ENCODE results near the gene ZBTB1. TPM values are rescaled to one million over a fixed set of nuclear protein-coding genes. Genes with fewer than 3 reads are reported as not detected.

Gene ZBTB1
- total RNA-seq, 6 donors from 2014 or later, result 34.3 to 74.0 (median 43.2) TPM

DNA sequence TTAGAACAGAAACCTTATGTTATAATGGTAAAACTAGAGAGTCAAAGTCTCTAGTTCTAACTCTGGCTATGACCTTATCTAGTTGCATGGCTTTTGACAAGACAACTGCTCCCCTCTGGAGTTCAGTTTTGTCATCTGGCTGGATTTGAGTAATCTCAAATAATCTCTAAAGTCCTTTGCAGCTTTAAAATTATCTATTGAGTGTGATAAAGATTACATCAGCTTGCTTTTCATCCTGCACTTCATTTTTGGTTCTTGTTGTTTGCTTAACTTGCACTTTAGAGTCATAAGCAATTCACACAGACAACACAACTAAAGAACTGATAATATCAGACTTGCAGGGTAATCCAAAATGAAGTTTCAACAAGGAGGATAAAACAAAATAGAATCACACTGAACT lies 37.0 kb upstream of the ZBTB1 start:
- H3K9me3 ChIP-seq, result no peaks in the 10 kb centered on the region
- H3K36me3 ChIP-seq, result no peaks in the 10 kb centered on the region
- ATAC-seq (ENCODE audit: low FRiP score in 2 of 2) (no peak), DNase-seq (no peak)
- H3K27me3 ChIP-seq, result peaks cover 0 to 11% (median 0%) of the 10 kb centered on the region in 4 donors
- H3K4me1 ChIP-seq, result peaks cover 7 to 20% (median 13%) of the 10 kb centered on the region in 4 donors
- TF ChIP-seq POLR2A (IDR thresholded peaks at IDR 0.05), result no peak
- no peak for TF ChIP-seq POLR2AphosphoS5 (IDR thresholded peaks at IDR 0.05)
- no peak for TF ChIP-seq EP300 (IDR thresholded peaks at IDR 0.05)
- TF ChIP-seq, protein P1, sequence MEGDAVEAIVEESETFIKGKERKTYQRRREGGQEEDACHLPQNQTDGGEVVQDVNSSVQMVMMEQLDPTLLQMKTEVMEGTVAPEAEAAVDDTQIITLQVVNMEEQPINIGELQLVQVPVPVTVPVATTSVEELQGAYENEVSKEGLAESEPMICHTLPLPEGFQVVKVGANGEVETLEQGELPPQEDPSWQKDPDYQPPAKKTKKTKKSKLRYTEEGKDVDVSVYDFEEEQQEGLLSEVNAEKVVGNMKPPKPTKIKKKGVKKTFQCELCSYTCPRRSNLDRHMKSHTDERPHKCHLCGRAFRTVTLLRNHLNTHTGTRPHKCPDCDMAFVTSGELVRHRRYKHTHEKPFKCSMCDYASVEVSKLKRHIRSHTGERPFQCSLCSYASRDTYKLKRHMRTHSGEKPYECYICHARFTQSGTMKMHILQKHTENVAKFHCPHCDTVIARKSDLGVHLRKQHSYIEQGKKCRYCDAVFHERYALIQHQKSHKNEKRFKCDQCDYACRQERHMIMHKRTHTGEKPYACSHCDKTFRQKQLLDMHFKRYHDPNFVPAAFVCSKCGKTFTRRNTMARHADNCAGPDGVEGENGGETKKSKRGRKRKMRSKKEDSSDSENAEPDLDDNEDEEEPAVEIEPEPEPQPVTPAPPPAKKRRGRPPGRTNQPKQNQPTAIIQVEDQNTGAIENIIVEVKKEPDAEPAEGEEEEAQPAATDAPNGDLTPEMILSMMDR (IDR thresholded peaks at IDR 0.05), result no peak
- H3K4me3 ChIP-seq, result no peak overlapping the region
- no peak overlapping the region for H3K27ac ChIP-seq

DNA sequence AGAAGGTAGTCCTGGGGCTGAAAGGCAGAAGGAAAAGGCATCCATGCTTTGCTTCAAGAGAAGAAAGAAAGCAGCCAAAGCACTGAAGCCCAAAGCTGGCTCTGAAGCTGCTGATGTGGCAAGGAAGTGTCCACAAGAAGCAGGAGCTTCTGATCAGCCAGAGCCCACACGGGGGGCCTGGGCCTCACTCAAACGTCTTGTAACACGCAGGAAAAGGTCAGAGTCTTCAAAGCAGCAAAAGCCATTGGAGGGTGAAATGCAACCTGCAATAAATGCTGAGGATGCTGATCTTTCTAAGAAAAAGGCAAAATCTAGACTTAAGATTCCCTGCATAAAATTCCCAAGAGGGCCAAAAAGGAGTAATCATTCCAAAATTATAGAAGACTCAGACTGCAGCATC lies 36.1 kb upstream of the ZBTB1 start:
- Histone ChIP-seq H3K9me3 (no peaks in the 10 kb centered on the region), H3K27me3 (peaks cover 0 to 11% (median 0%) of the 10 kb centered on the region in 4 donors), H3K4me3 (no peak overlapping the region), H3K27ac (no peak overlapping the region), H3K4me1 (peaks cover 7 to 20% (median 13%) of the 10 kb centered on the region in 4 donors), H3K36me3 (no peaks in the 10 kb centered on the region)
- TF ChIP-seq EP300 (IDR thresholded peaks at IDR 0.05) (no peak), POLR2AphosphoS5 (IDR thresholded peaks at IDR 0.05) (no peak), POLR2A (IDR thresholded peaks at IDR 0.05) (no peak)
- TF ChIP-seq, protein P1 (IDR thresholded peaks at IDR 0.05), result no peak
- DNase-seq, result no peak
- no peak for ATAC-seq (ENCODE audit: low FRiP score in 2 of 2)
- 79 to 82% methylated on average over 3 of the region's 3 CpGs for WGBS, 2 donors

DNA sequence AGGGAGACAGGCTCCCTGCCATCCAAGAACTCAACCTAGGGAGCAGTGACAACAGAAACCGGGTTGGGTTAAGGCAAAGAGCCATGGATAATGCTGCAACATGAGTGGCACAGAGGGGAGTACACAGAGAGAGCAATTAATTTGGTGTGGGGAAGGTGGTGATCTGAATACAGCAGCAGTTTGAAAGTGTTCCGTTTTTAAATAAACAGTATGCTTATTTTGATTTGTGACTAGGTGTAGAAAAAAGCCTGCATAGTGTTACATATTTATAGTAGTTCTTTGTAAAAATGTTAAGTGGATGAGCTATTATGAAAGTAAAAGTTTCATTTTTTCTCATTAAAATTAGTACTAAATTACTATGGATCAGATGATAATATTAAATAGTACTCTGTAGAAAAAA lies 30.5 kb upstream of the ZBTB1 start:
- Histone ChIP-seq H3K4me3 (no peak overlapping the region), H3K36me3 (no peaks in the 10 kb centered on the region), H3K27me3 (no peaks in the 10 kb centered on the region), H3K27ac (no peak overlapping the region), H3K4me1 (no peaks in the 10 kb centered on the region), H3K9me3 (no peaks in the 10 kb centered on the region)
- WGBS, 2 donors, result 69 to 70% methylated on average over 2 of the region's 2 CpGs
- TF ChIP-seq POLR2A (IDR thresholded peaks at IDR 0.05) (no peak), EP300 (IDR thresholded peaks at IDR 0.05) (no peak), POLR2AphosphoS5 (IDR thresholded peaks at IDR 0.05) (no peak)
- TF ChIP-seq, protein P1 (IDR thresholded peaks at IDR 0.05), result no peak
- DNase-seq (no peak), ATAC-seq (ENCODE audit: low FRiP score in 2 of 2) (no peak)

DNA sequence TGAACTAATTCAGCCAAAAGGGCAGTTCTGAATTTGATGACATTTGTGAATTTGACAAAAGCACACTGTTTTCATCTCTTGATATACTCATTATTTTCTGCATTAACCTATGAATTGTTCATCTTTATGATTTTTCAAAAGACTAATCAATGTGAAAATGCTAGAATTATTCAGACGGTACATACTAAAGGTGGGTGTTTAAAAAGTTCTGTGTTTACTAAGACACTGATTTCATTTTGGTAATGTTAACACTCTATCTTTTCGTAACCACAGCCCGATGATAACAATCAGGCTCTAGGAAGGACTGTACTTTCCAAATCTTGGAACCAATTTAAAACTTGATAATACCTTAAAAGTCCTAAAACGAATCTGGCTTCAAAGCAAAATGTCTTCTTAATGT lies 29.9 kb upstream of the ZBTB1 start:
- H3K36me3 ChIP-seq, result peaks cover 0 to 4% (median 0%) of the 10 kb centered on the region in 4 donors
- H3K4me1 ChIP-seq, result no peaks in the 10 kb centered on the region
- H3K4me3 ChIP-seq, result no peak overlapping the region
- no peak for ATAC-seq (ENCODE audit: low FRiP score in 2 of 2)
- TF ChIP-seq EP300 (IDR thresholded peaks at IDR 0.05) (no peak), POLR2AphosphoS5 (IDR thresholded peaks at IDR 0.05) (no peak), POLR2A (IDR thresholded peaks at IDR 0.05) (no peak)
- TF ChIP-seq, protein P1 (IDR thresholded peaks at IDR 0.05), result no peak
- no peaks in the 10 kb centered on the region for H3K27me3 ChIP-seq
- WGBS, 2 donors, result 86 to 89% methylated on average over 4 of the region's 4 CpGs
- no peaks in the 10 kb centered on the region for H3K9me3 ChIP-seq
- DNase-seq, result no peak
- no peak overlapping the region for H3K27ac ChIP-seq

DNA sequence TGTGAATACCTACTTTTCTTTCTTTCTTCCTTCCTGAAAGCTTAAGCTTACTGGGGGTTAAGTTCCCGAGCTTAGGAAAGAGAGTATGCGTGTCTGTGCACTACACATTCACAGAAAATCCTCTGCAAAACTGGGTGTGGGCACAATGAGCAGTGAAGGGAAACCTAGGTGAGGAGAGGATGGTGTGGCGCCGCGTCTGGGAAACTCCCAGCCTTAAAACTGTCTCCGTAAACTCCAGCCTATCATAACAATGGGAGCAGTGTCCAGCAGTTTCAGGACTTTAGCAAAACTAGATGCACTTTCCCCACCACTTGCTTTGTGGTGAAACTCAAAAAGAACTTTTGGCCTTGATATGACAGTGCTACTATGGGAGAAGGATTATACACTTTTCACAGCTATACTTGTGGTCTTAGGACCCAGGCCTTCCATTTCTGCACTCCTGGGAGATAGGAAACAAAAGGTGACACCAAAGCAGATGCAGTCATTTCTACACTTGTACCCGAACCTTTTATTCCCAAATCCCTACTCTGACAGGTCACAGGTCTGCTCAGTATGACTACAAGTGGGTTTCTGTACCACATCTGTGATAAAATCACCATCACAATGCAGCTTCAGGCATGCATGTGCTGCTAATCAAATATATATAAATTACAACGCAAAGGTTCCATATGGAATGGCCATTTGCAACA lies 28.8 kb upstream of the ZBTB1 start:
- ATAC-seq (ENCODE audit: low FRiP score in 2 of 2) (no peak), DNase-seq (no peak)
- H3K27me3 ChIP-seq, result no peaks in the 10 kb centered on the region
- WGBS, 2 donors, result 93 to 97% methylated on average over 8 of the region's 8 CpGs
- H3K9me3 ChIP-seq, result no peaks in the 10 kb centered on the region
- no peak overlapping the region for H3K27ac ChIP-seq
- no peak overlapping the region for H3K4me3 ChIP-seq
- no peaks in the 10 kb centered on the region for H3K4me1 ChIP-seq
- TF ChIP-seq, protein P1 (IDR thresholded peaks at IDR 0.05), result no peak
- TF ChIP-seq POLR2A (IDR thresholded peaks at IDR 0.05), result no peak
- peaks cover 0 to 6% (median 0%) of the 10 kb centered on the region in 4 donors for H3K36me3 ChIP-seq

Measured in upper lobe of left lung (tissue), 6 donors.